ENCODE results near the gene CCDC171. TPM values are rescaled to one million over a fixed set of nuclear protein-coding genes. Genes with fewer than 3 reads are reported as not detected.

CCDC171 gene
- total and polyA plus RNA-seq, 4 donors, result 0.13 to 1.1 (median 0.43) TPM

- no peaks in the 10 kb centered on the region for H3K9me3 ChIP-seq (ENCODE audit: control insufficient read depth in 4 of 4, low read length in 3 of 4)
- H3K4me1 ChIP-seq (ENCODE audit: control insufficient read depth in 4 of 4, insufficient read depth in 4 of 4, low read length in 3 of 4), result no peaks in the 10 kb centered on the region
- TF ChIP-seq RAD21 (IDR thresholded peaks at IDR 0.05) (no peak), ATF3 (IDR thresholded peaks at IDR 0.05) (no peak), ZBTB33 (IDR thresholded peaks at IDR 0.05) (no peak), GABPA (IDR thresholded peaks at IDR 0.05 in 1 of 2, conservative IDR thresholded peaks at IDR 0.05 in 1 of 2) (no peak), NR2F2 (IDR thresholded peaks at IDR 0.05) (no peak), TAF1 (conservative IDR thresholded peaks at IDR 0.05) (no peak), SP1 (IDR thresholded peaks at IDR 0.05) (no peak), CTCF (IDR thresholded peaks at IDR 0.05; ENCODE audit: low read depth, low read length, missing input control) (no peak), FOXA1 (IDR thresholded peaks at IDR 0.05) (no peak), MAX (IDR thresholded peaks at IDR 0.05) (no peak), JUND (IDR thresholded peaks at IDR 0.05) (no peak), HNF4G (IDR thresholded peaks at IDR 0.05) (no peak), FOXA2 (IDR thresholded peaks at IDR 0.05) (no peak), YY1 (IDR thresholded peaks at IDR 0.05) (no peak)
- H3K9ac ChIP-seq (ENCODE audit: low read depth in 1 of 2, low read length in 2 of 2), result no peak overlapping the region
- WGBS, result 86% methylated on average over 2 of the region's 2 CpGs
- H3K36me3 ChIP-seq (ENCODE audit: control insufficient read depth in 4 of 4, insufficient read depth in 3 of 4, low read depth in 1 of 4, low read length in 3 of 4), result no peaks in the 10 kb centered on the region
- no peak overlapping the region for H3K27ac ChIP-seq (ENCODE audit: low read depth in 1 of 2, low read length in 2 of 2)
- no peaks in the 10 kb centered on the region for H3K27me3 ChIP-seq (ENCODE audit: control insufficient read depth in 4 of 4, insufficient read depth in 4 of 4, low read length in 3 of 4)
- H3K4me3 ChIP-seq (ENCODE audit: low read depth in 1 of 3, low read length in 3 of 3), result no peak overlapping the region
- no peak for DNase-seq (ENCODE audit: low spot score)
These were observed 260.2 kb downstream of the CCDC171 start for GRCh38 chr9:15813076-15813475.

- Histone ChIP-seq H3K9ac (ENCODE audit: low read depth in 1 of 2, low read length in 2 of 2) (no peak overlapping the region), H3K27ac (ENCODE audit: low read depth in 1 of 2, low read length in 2 of 2) (no peak overlapping the region), H3K4me1 (ENCODE audit: control insufficient read depth in 4 of 4, insufficient read depth in 4 of 4, low read length in 3 of 4) (no peaks in the 10 kb centered on the region), H3K36me3 (ENCODE audit: control insufficient read depth in 4 of 4, insufficient read depth in 3 of 4, low read depth in 1 of 4, low read length in 3 of 4) (no peaks in the 10 kb centered on the region), H3K27me3 (ENCODE audit: control insufficient read depth in 4 of 4, insufficient read depth in 4 of 4, low read length in 3 of 4) (no peaks in the 10 kb centered on the region), H3K4me3 (ENCODE audit: low read depth in 1 of 3, low read length in 3 of 3) (no peak overlapping the region), H3K9me3 (ENCODE audit: control insufficient read depth in 4 of 4, low read length in 3 of 4) (no peaks in the 10 kb centered on the region)
- no peak for DNase-seq (ENCODE audit: low spot score)
- WGBS, result 64% methylated on average over 4 of the region's 4 CpGs
- no peak for TF ChIP-seq EGR1 (IDR thresholded peaks at IDR 0.05; ENCODE audit: low read depth in 2 of 2)
- no peak for TF ChIP-seq RAD21 (IDR thresholded peaks at IDR 0.05)
- no peak for TF ChIP-seq ZBTB33 (IDR thresholded peaks at IDR 0.05)
- TF ChIP-seq ATF3 (IDR thresholded peaks at IDR 0.05), result no peak
- no peak for TF ChIP-seq JUND (IDR thresholded peaks at IDR 0.05)
- TF ChIP-seq HNF4G (IDR thresholded peaks at IDR 0.05), result no peak
- TF ChIP-seq FOXA2 (IDR thresholded peaks at IDR 0.05), result no peak
- no peak for TF ChIP-seq GABPA (IDR thresholded peaks at IDR 0.05 in 1 of 2, conservative IDR thresholded peaks at IDR 0.05 in 1 of 2)
- TF ChIP-seq FOXA1 (IDR thresholded peaks at IDR 0.05), result no peak
- no peak for TF ChIP-seq REST (IDR thresholded peaks at IDR 0.05)
These were observed 271.5 kb downstream of the CCDC171 start for GRCh38 chr9:15824310-15824709.

All from liver (tissue), 9 donors.